SU-DHL-6 (cell line): ENCODE data around the gene TACR1.

ENCODE experiments used
- H2AFZ ChIP-seq: fragments of 200-600 bp; sonication (generic); 2 replicates; pipeline ENCODE4 v1.6.1; 2014; ENCODE audit warnings: low read depth, mild to moderate bottlenecking, moderate library complexity, mixed read lengths, antibody characterized with exemption, low read length; ENCODE audit not compliant: severe bottlenecking
- H3F3A ChIP-seq: fragments of 200-600 bp; shearing (Covaris generic); 2 replicates; pipeline ENCODE4 v1.6.0; 2016; ENCODE audit warnings: antibody characterized with exemption, mild to moderate bottlenecking; ENCODE audit not compliant: insufficient read depth
- H3K27ac ChIP-seq: fragments of 200-600 bp; sonication (generic); 2 replicates; pipeline ENCODE4 v1.5.1; 2016; ENCODE audit warnings: low read depth, mild to moderate bottlenecking, low read length, moderate library complexity, mixed read lengths
- H3K27me3 ChIP-seq: fragments of 200-600 bp; sonication (generic), shearing (Covaris generic); 2 replicates; pipeline ENCODE4 v1.6.0; 2014; ENCODE audit warnings: mild to moderate bottlenecking, low read length
- H3K36me3 ChIP-seq: fragments of 200-600 bp; sonication (generic); 2 replicates; pipeline ENCODE4 v1.6.1; 2014; ENCODE audit warnings: mild to moderate bottlenecking, low read length, mixed read lengths
- H3K4me2 ChIP-seq: fragments of 300-600, 200-600 bp; shearing (Covaris generic), sonication (generic); 2 replicates; pipeline ENCODE4 v1.6.0; 2014; ENCODE audit warnings: low read length, low read depth, mild to moderate bottlenecking; ENCODE audit not compliant: poor library complexity, severe bottlenecking
- H3K4me3 ChIP-seq: fragments of 200-600 bp; sonication (generic); 2 replicates; pipeline ENCODE4 v1.5.1; 2014; ENCODE audit warnings: antibody characterized with exemption, low read length, mild to moderate bottlenecking, mixed read lengths; ENCODE audit not compliant: insufficient read depth, poor library complexity, severe bottlenecking
- H3K79me2 ChIP-seq: fragments of 200-600 bp; sonication (generic); 2 replicates; pipeline ENCODE4 v1.6.1; 2014; ENCODE audit warnings: mild to moderate bottlenecking, low read length, moderate library complexity; ENCODE audit not compliant: insufficient read depth
- H3K9ac ChIP-seq: fragments of 200-600 bp; sonication (generic); 2 replicates; pipeline ENCODE4 v1.7.0; 2014; ENCODE audit warnings: mild to moderate bottlenecking, low read length
- H3K9me2 ChIP-seq: fragments of 200-600 bp; sonication (generic); replicated peaks from 2 replicates; pipeline ENCODE4 v1.6.1; 2014; ENCODE audit warnings: low read length; ENCODE audit not compliant: insufficient read depth
- H3K9me3 ChIP-seq: fragments of 200-600 bp; sonication (generic); 2 replicates; pipeline ENCODE4 v1.6.1; 2014; ENCODE audit warnings: low read length, mixed read lengths; ENCODE audit not compliant: insufficient read depth
- H4K20me1 ChIP-seq: fragments of 200-600 bp; sonication (generic); 2 replicates; pipeline ENCODE4 v1.6.1; 2014; ENCODE audit warnings: low read depth, mild to moderate bottlenecking, antibody characterized with exemption, low read length, moderate library complexity, mixed read lengths
- EZH2phosphoT487 ChIP-seq: fragments of 200-600 bp; sonication (generic), shearing (Covaris generic); conservative IDR thresholded peaks from 2 replicates; pipeline ENCODE4 v1.6.1; 2018; ENCODE audit warnings: mild to moderate bottlenecking, antibody characterized with exemption, low read length, moderate library complexity, mixed read lengths
- TF ChIP-seq, protein P1 (sequence below): fragments of 200-600 bp; sonication (generic); IDR thresholded peaks from one replicate; pipeline ENCODE4 v1.5.1; 2017; ENCODE audit warnings: antibody characterized with exemption, mild to moderate bottlenecking, low read length, moderate library complexity; ENCODE audit not compliant: insufficient read depth, poor library complexity, severe bottlenecking

The TACR1 gene

DNA sequence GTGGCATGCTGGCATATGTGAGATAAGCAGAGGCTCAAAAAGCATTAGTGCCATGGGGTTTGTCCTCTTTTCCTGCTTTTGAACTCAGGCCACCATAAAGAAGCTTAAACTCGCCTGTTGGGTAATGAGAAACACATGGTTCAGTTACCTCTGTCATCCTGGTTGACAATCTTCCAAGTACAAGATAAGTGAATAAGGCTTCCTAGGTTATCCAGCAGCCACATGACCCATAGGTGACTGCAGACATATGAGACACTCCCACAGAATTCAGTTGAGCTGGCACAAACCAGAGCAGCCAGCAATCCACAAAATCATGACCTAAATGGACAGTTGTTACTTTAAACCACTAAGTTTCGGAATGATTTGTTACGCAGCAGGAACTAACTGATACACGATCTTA is 97.3 kb downstream of the TACR1 start:
- Histone ChIP-seq H3K36me3 (no peaks in the 10 kb centered on the region), H3K9me2 (no peaks in the 10 kb centered on the region), H3K9ac (no peak overlapping the region), H3K4me3 (no peak overlapping the region), H3K27ac (no peak overlapping the region), H2AFZ (no peak overlapping the region), H3F3A (no peaks in the 10 kb centered on the region), H3K27me3 (no peaks in the 10 kb centered on the region), H3K4me2 (no peak overlapping the region), H3K79me2 (no peaks in the 10 kb centered on the region), H3K9me3 (no peaks in the 10 kb centered on the region), H4K20me1 (no peaks in the 10 kb centered on the region)
- TF ChIP-seq EZH2phosphoT487, result no peak
- TF ChIP-seq, protein P1, sequence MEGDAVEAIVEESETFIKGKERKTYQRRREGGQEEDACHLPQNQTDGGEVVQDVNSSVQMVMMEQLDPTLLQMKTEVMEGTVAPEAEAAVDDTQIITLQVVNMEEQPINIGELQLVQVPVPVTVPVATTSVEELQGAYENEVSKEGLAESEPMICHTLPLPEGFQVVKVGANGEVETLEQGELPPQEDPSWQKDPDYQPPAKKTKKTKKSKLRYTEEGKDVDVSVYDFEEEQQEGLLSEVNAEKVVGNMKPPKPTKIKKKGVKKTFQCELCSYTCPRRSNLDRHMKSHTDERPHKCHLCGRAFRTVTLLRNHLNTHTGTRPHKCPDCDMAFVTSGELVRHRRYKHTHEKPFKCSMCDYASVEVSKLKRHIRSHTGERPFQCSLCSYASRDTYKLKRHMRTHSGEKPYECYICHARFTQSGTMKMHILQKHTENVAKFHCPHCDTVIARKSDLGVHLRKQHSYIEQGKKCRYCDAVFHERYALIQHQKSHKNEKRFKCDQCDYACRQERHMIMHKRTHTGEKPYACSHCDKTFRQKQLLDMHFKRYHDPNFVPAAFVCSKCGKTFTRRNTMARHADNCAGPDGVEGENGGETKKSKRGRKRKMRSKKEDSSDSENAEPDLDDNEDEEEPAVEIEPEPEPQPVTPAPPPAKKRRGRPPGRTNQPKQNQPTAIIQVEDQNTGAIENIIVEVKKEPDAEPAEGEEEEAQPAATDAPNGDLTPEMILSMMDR, result no peak

DNA sequence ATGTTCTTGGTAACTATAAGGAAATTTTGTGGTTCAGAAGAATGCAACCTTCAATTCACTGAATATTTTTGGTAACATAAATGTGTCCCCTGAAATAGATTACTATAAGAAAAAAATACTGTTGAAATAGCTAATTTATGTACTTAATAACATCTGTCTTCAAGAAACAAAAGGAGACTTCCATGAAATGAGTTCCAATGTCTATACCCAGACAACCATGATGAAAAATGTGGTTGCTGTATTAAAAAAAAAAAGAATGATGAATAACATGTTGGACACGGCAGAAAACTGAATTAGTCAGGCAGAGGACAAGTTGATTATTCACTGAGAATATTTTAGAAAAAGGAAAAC is 98.5 kb downstream of the TACR1 start:
- H3K9me2 ChIP-seq, result no peaks in the 10 kb centered on the region
- no peak overlapping the region for H3K9ac ChIP-seq
- H3K4me2 ChIP-seq, result no peak overlapping the region
- H3F3A ChIP-seq, result no peaks in the 10 kb centered on the region
- H3K4me3 ChIP-seq, result no peak overlapping the region
- no peaks in the 10 kb centered on the region for H3K36me3 ChIP-seq
- H3K27ac ChIP-seq, result no peak overlapping the region
- H2AFZ ChIP-seq, result no peak overlapping the region
- no peaks in the 10 kb centered on the region for H4K20me1 ChIP-seq
- no peaks in the 10 kb centered on the region for H3K27me3 ChIP-seq
- TF ChIP-seq EZH2phosphoT487, result no peak
- TF ChIP-seq, protein P1, result no peak
- no peaks in the 10 kb centered on the region for H3K9me3 ChIP-seq
- H3K79me2 ChIP-seq, result no peaks in the 10 kb centered on the region

DNA sequence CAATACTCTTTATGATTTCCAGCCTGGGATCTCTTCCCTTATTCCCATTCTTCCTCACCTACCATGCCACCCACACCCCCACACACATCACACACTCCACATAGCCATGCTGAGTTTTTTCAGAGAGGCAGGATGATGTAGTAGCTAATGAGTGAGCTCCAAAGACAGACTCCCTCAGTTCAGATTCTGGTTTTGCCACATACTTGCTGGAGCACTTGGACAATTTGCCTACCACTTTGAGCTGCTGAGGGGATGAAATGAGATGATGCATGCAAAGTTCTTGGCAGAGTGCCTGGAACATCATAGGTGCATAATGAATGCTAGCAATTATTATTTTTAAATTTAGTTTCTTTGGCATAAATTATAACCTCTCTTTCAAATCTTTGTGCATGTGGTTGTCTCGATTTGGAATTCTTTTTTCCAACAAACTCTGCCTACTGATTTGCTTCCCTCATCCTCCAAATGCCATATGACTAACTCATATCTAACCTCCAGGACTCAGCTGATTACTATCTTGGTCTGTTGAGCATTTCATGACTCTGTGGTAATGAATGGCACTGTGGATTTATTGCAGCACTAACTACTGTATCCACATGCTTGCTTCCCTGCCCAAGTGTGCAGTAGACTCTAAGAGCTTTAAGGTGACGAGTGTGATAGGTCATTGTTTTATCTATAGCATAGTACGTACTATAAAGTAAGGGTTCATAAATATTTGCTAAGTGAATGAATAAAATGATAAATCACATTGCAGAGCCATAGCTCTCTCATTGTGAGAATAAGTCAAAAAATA is 99.1 kb downstream of the TACR1 start:
- Histone ChIP-seq H3F3A (no peaks in the 10 kb centered on the region), H2AFZ (no peak overlapping the region), H3K4me3 (no peak overlapping the region), H3K9ac (no peak overlapping the region), H3K36me3 (no peaks in the 10 kb centered on the region), H3K9me3 (no peaks in the 10 kb centered on the region), H3K9me2 (no peaks in the 10 kb centered on the region), H3K27ac (no peak overlapping the region), H3K4me2 (no peak overlapping the region), H3K79me2 (no peaks in the 10 kb centered on the region), H4K20me1 (no peaks in the 10 kb centered on the region), H3K27me3 (no peaks in the 10 kb centered on the region)
- TF ChIP-seq, protein P1, result no peak
- no peak for TF ChIP-seq EZH2phosphoT487
